GF-D8 (cell line): ENCODE data around the gene PROM1.

ENCODE experiments used
- DNase-seq: peaks from one replicate; lab custom pipeline; 2025; lab: John Stamatoyannopoulos, UW

PROM1 gene

GRCh38 chr4:16026160-16026761, 57.6 kb downstream of the PROM1 start:
- peak; percentile 4 for DNase-seq

GRCh38 chr4:16025268-16025667, 58.6 kb downstream of the PROM1 start:
- no peak for DNase-seq

GRCh38 chr4:16023776-16024408, 59.9 kb downstream of the PROM1 start:
- no peak for DNase-seq

- DNase-seq = no peak
Observed at GRCh38 chr4:16021804-16022560, 61.8 kb downstream of the PROM1 start.

GRCh38 chr4:16019649-16020048, 64.2 kb downstream of the PROM1 start:
- DNase-seq = no peak

GRCh38 chr4:16018841-16019240, 65.0 kb downstream of the PROM1 start:
- no peak for DNase-seq

- no peak for DNase-seq
Observed at GRCh38 chr4:16018061-16018676, 65.7 kb downstream of the PROM1 start.

- no peak for DNase-seq
Observed at GRCh38 chr4:16016536-16016935, 67.3 kb downstream of the PROM1 start.

GRCh38 chr4:16011173-16011572, 72.7 kb downstream of the PROM1 start:
- no peak for DNase-seq

- no peak for DNase-seq
Observed at GRCh38 chr4:16009153-16009552, 74.7 kb downstream of the PROM1 start.

- no peak for DNase-seq
Observed at GRCh38 chr4:16007471-16008095, 76.2 kb downstream of the PROM1 start.

- no peak for DNase-seq
Observed at GRCh38 chr4:16006771-16007446, 76.9 kb downstream of the PROM1 start.

- DNase-seq = no peak
Observed at GRCh38 chr4:16005676-16006075, 78.1 kb downstream of the PROM1 start.

- peak; percentile 12 for DNase-seq
Observed at GRCh38 chr4:16001484-16001858, 82.4 kb downstream of the PROM1 start.

GRCh38 chr4:16000708-16001483, 82.9 kb downstream of the PROM1 start:
- DNase-seq = no peak

GRCh38 chr4:15996773-15997172, 87.0 kb downstream of the PROM1 start:
- no peak for DNase-seq

GRCh38 chr4:15995826-15996225, 88.0 kb downstream of the PROM1 start:
- no peak for DNase-seq

- DNase-seq = no peak
Observed at GRCh38 chr4:15992167-15992485, 91.7 kb downstream of the PROM1 start.

GRCh38 chr4:15990570-15991285, 93.1 kb downstream of the PROM1 start:
- no peak for DNase-seq

GRCh38 chr4:15989424-15989823, 94.4 kb downstream of the PROM1 start:
- no peak for DNase-seq

GRCh38 chr4:15988222-15988621, 95.6 kb downstream of the PROM1 start:
- DNase-seq = no peak
